Panc1 (cell line): ENCODE measurements around the gene DNAH7. TPM values are rescaled to one million over a fixed set of nuclear protein-coding genes. Genes with fewer than 3 reads are reported as not detected.

ENCODE experiments used
- ATAC-seq: fragments of 200-7000 bp; cut with Tn5 transposase; 2 replicates; pipeline ENCODE4 v1.9.1; 2020; ENCODE audit warnings: mild to moderate bottlenecking, moderate library complexity
- BruUV-seq: library from RNA; stranded (reverse); fragments of 400-500 nt; replicated peaks from 2 replicates; lab custom pipeline; 2021; lab: Mats Ljungman, UMichigan
- CTCF ChIA-PET: fragments of 300-600 bp; sonication (Branson Sonifier 250); formaldehyde crosslinking; loops from one replicate; lab custom pipeline; 2022; ENCODE audit warnings: antibody characterized with exemption; lab: Charles Lee
- POLR2A ChIA-PET: fragments of 300-600 bp; sonication (Branson Sonifier 250); formaldehyde crosslinking; loops from one replicate; lab custom pipeline; 2022; ENCODE audit warnings: antibody characterized with exemption; lab: Charles Lee
- DNase-seq: peaks from one replicate; pipeline ENCODE4 v3.0.0-alpha.2; 2010; ENCODE audit warnings: low read depth, low spot score
- H3K27ac ChIP-seq: 2 replicates; pipeline ENCODE4 v1.5.1; 2011; ENCODE audit warnings: mild to moderate bottlenecking, low read length, inconsistent platforms
- H3K27me3 ChIP-seq: fragments of 200-500 bp; sonication (Bioruptor generic); 2 replicates; pipeline ENCODE4 v1.6.0; 2014; ENCODE audit warnings: low read length, inconsistent platforms; ENCODE audit not compliant: control insufficient read depth, insufficient read depth
- H3K36me3 ChIP-seq: fragments of 200-500 bp; sonication (Bioruptor generic); 2 replicates; pipeline ENCODE4 v1.5.1; 2014; ENCODE audit warnings: inconsistent platforms, mild to moderate bottlenecking, low read length, moderate library complexity; ENCODE audit not compliant: control insufficient read depth, insufficient read depth
- H3K4me1 ChIP-seq: 2 replicates; pipeline ENCODE4 v1.5.1; 2011; ENCODE audit warnings: inconsistent platforms, mild to moderate bottlenecking, low read length, moderate library complexity; ENCODE audit not compliant: control insufficient read depth, insufficient read depth
- H3K4me3 ChIP-seq, 2 experiments: 2 replicates each; pipeline ENCODE4 v1.5.1; 2011 to 2012; ENCODE audit warnings: low read depth in 2 of 2, low read length in 2 of 2, mild to moderate bottlenecking in 2 of 2, inconsistent platforms in 1 of 2, moderate library complexity in 1 of 2
- H3K9me3 ChIP-seq: fragments of 200-500 bp; sonication (Bioruptor generic); 2 replicates; pipeline ENCODE4 v1.5.1; 2014; ENCODE audit warnings: low read depth, mild to moderate bottlenecking, inconsistent platforms, low read length, moderate library complexity; ENCODE audit not compliant: control insufficient read depth, insufficient read depth
- POLR2AphosphoS5 ChIP-seq: IDR thresholded peaks from 2 replicates; pipeline ENCODE4 v1.6.1; 2012; ENCODE audit warnings: mild to moderate bottlenecking, low read depth, low read length, moderate library complexity
- SIN3A ChIP-seq: IDR thresholded peaks from 2 replicates; pipeline ENCODE4 v1.6.1; 2012; ENCODE audit warnings: low read depth, mild to moderate bottlenecking, low read length, moderate library complexity, borderline replicate concordance; ENCODE audit not compliant: insufficient read depth
- TCF7L2 ChIP-seq: IDR thresholded peaks from 2 replicates; pipeline ENCODE4 v1.6.1; 2011; ENCODE audit warnings: mild to moderate bottlenecking, low read depth, low read length, inconsistent platforms
- in situ Hi-C: cut with HindIII; loops from 2 replicates; pipeline ENCODE4 v1.10.0; 2016; ENCODE audit warnings: low sequenced_read_pairs, low pct_unique_long_range_greater_than_20kb
- intact Hi-C: fragments of 100-400 bp; cut with micrococcal nuclease; formaldehyde crosslinking; loops from one replicate; pipeline ENCODE4 v1.10.0; 2022; ENCODE audit not compliant: unreplicated experiment
- total RNA-seq: library from RNA; stranded (reverse); gene quantifications from one replicate; pipeline ENCODE4 v1.2.1, GENCODE V29; 2021; ENCODE audit not compliant: unreplicated experiment
- TF ChIP-seq, protein P1 (sequence below): fragments of 450-650 bp; IDR thresholded peaks from 2 replicates; pipeline ENCODE4 v1.5.1; 2017; ENCODE audit warnings: mild to moderate bottlenecking
- TF ChIP-seq, protein P2 (sequence below), 2 experiments: IDR thresholded peaks; 2 replicates each; pipeline ENCODE4 v1.6.1; 2011 to 2012; ENCODE audit warnings: low read depth in 2 of 2, control low read depth in 1 of 2, low read length in 1 of 2, mild to moderate bottlenecking in 1 of 2, moderate library complexity in 1 of 2; ENCODE audit not compliant: insufficient read depth in 1 of 2

DNAH7 gene
- total RNA-seq, 1 experiment from 2014 or later: 0.98 TPM

- POLR2A ChIA-PET: no interaction called here
- Histone ChIP-seq H3K9me3 (no peaks in the 10 kb centered on the region), H3K36me3 (no peaks in the 10 kb centered on the region), H3K27me3 (no peaks in the 10 kb centered on the region), H3K27ac (no peak overlapping the region), H3K4me3 (no peak overlapping the region), H3K4me1 (no peaks in the 10 kb centered on the region)
- in situ Hi-C loops (no loop called here), intact Hi-C loops (no loop called here)
- CTCF ChIA-PET: no interaction called here
- no TSS peak for BruUV-seq
- TF ChIP-seq, protein P1, sequence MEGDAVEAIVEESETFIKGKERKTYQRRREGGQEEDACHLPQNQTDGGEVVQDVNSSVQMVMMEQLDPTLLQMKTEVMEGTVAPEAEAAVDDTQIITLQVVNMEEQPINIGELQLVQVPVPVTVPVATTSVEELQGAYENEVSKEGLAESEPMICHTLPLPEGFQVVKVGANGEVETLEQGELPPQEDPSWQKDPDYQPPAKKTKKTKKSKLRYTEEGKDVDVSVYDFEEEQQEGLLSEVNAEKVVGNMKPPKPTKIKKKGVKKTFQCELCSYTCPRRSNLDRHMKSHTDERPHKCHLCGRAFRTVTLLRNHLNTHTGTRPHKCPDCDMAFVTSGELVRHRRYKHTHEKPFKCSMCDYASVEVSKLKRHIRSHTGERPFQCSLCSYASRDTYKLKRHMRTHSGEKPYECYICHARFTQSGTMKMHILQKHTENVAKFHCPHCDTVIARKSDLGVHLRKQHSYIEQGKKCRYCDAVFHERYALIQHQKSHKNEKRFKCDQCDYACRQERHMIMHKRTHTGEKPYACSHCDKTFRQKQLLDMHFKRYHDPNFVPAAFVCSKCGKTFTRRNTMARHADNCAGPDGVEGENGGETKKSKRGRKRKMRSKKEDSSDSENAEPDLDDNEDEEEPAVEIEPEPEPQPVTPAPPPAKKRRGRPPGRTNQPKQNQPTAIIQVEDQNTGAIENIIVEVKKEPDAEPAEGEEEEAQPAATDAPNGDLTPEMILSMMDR: no peak
- DNase-seq: no peak
- no peak for ATAC-seq
Measured at GRCh38 chr2:196036442-196036841, 32.2 kb downstream of the DNAH7 start.

DNA sequence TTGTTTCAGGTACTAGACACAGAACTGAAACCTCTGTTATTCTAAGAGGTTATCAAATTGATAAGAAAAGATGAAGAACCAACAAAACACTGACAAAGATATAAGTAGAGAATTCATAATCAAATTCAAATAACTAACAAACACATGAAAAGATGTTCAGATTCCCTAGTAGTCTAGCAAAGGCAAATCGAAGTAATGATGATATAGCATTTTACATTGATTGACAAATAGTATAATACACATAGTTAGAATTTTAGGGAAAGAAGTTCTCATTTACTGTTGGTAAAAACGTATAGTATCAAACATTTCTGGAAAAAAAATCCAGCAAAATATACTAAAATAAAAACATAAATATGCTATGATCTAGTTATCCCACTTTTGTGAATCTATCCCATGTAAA lies 50.6 kb downstream of the DNAH7 start:
- peaks cover 3% of the 10 kb centered on the region; the same call in 1 of the 2 replicates for H3K9me3 ChIP-seq
- BruUV-seq: no TSS peak
- H3K36me3 ChIP-seq: no peaks in the 10 kb centered on the region
- no peak for ATAC-seq
- H3K27me3 ChIP-seq: no peaks in the 10 kb centered on the region
- no peaks in the 10 kb centered on the region for H3K4me1 ChIP-seq
- in situ Hi-C loops: no loop called here
- DNase-seq: no peak
- ChIA-PET CTCF (no interaction called here), POLR2A (no interaction called here)
- intact Hi-C loops: no loop called here
- TF ChIP-seq TCF7L2: no peak
- TF ChIP-seq SIN3A: no peak
- no peak for TF ChIP-seq POLR2AphosphoS5
- TF ChIP-seq, protein P2, sequence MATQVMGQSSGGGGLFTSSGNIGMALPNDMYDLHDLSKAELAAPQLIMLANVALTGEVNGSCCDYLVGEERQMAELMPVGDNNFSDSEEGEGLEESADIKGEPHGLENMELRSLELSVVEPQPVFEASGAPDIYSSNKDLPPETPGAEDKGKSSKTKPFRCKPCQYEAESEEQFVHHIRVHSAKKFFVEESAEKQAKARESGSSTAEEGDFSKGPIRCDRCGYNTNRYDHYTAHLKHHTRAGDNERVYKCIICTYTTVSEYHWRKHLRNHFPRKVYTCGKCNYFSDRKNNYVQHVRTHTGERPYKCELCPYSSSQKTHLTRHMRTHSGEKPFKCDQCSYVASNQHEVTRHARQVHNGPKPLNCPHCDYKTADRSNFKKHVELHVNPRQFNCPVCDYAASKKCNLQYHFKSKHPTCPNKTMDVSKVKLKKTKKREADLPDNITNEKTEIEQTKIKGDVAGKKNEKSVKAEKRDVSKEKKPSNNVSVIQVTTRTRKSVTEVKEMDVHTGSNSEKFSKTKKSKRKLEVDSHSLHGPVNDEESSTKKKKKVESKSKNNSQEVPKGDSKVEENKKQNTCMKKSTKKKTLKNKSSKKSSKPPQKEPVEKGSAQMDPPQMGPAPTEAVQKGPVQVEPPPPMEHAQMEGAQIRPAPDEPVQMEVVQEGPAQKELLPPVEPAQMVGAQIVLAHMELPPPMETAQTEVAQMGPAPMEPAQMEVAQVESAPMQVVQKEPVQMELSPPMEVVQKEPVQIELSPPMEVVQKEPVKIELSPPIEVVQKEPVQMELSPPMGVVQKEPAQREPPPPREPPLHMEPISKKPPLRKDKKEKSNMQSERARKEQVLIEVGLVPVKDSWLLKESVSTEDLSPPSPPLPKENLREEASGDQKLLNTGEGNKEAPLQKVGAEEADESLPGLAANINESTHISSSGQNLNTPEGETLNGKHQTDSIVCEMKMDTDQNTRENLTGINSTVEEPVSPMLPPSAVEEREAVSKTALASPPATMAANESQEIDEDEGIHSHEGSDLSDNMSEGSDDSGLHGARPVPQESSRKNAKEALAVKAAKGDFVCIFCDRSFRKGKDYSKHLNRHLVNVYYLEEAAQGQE (IDR thresholded peaks at IDR 0.05; ENCODE audit: insufficient read depth in 1 of 2, low read depth in 2 of 2, low read length in 1 of 2): no peak
- TF ChIP-seq, protein P1: no peak
- no peak overlapping the region for H3K4me3 ChIP-seq
- H3K27ac ChIP-seq: no peak overlapping the region
